Activated T-helper 1 cell treated with Interleukin-2 at 50 U/mL for 16 hours (primary cell): Measurements from ENCODE around the gene NRAP.

Experiments used
- DNase-seq: peaks from one replicate; pipeline ENCODE4 v3.0.0-alpha.2; 2020; ENCODE audit warnings: low read depth

Gene NRAP

GRCh38 chr10:113663908-113664307 lies at the start of gene NRAP:
Gene NRAP, minus strand, starts transcription at chr10:113664041. Its CDS starts 159 bp downstream, at chr10:113663882.
- DNase-seq: no peak

DNA sequence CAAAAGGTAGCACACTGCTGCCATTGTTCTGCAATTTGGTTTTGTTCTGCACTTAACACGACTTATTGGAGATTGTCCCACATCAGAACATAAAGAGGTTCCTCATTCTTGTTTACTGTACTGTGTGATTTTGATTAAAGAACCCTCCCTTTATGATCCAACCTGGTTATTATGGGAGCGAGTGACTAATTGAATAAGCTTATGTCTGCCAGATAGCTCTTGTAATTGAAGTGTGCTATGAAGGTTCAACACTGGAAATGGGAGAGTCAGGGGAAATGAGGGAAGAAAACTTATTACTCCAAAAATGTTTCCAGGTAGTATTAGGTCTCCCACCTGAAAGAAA lies 49.8 kb upstream of the NRAP start:
- DNase-seq: no peak

DNA sequence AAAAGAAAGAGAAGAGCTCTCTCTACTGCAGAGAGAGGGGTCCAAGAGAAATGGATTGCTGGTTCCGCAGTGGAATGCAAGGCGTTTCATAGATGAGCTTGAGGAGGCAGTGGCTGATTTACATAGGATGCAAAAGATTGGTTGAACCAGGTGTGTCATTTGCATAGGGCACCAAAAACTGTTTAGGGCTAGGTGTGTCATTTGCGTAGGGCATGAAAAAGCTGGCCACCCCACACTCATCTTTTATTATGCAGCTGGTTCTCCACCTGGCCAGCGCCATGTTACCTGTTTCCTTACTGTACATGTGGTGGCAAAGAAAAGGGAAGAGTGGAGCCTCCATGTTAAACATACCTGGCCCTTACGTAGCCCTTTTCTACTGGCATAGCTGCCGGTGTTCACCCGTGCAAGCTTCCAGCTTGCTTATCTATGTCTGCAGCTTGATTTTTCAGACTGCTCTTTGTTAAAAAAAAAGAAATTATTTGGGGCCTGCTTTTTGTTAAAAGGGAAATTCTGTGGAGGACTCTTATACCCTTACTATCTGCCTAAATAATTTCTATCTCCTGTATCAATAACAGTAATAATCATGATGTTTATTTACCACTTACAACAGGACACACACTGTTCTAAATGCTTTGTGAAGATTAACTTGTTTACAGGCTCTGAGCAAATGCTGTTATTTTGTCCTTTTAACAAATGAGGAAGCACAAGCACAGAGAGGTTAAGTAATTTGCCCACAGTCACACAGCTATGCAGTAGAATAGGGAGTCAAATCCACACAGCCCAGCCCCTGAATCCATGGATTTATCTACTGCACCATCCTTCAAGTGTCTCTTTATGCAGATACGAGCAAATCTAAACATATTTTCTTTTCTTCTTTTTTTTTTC lies 49.2 kb upstream of the NRAP start:
- no peak for DNase-seq

DNA sequence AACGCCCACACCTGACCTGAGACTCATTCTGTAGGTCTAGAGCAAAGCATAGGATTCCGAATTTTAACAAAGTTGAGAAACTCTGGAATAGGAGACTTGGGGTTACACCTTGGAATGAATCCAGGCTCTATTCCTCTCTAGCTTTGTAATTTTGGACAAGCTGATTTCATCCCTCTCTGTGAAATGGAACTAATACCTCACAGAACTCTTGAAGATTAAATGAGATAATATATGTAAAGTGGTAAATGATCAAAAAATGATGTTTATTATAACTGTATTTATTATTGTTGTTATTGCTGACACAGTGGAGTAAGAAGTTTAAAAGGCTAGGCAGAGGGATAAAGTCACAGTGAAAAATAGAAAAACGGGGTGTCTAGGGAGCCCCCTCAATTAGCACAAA lies 48.2 kb upstream of the NRAP start:
- no peak for DNase-seq

DNA sequence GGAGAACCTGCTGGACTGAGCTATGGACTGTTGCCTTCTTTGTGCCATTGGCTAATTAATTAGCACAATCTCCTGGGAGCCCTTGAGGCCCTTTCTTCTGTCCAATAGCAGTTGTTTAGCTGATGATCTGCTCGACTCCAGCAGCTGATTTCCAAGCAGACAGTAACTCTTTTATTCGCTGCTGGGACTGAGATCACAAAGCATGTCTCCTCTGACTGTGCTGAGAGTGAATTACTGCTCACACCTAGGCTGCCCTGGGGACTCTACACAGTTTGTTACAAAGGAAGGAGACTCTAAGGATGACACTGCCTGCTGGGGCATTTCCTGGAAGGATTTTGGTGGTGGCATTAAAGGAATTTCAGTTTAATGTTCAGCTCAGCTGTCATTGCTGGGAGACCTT lies 47.3 kb upstream of the NRAP start:
- no peak for DNase-seq

- DNase-seq: no peak
Measured at GRCh38 chr10:113709221-113709838, 45.5 kb upstream of the NRAP start.

- DNase-seq: no peak
Measured at GRCh38 chr10:113708640-113709039, 44.8 kb upstream of the NRAP start.

DNA sequence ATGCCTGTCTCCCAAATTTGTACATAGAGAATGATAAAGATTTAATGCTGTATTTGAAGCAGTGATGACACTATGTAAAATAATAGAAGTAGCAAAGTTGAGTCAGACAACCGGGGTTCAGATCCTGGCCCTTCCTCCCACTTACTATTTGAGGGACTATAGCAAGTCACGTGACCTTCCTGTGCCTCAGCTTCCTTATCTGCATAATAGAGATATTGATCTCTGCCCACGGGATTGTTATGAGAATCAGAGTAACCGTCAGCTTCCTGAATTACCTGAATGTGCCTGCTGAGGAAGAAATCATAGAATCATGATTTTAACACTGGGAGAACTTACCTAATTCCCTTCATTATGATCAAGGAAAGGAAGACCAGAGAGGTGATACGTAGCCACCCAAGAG lies 42.8 kb upstream of the NRAP start:
- DNase-seq: no peak

GRCh38 chr10:113705344-113705652 lies 41.5 kb upstream of the NRAP start:
- DNase-seq: no peak

DNA sequence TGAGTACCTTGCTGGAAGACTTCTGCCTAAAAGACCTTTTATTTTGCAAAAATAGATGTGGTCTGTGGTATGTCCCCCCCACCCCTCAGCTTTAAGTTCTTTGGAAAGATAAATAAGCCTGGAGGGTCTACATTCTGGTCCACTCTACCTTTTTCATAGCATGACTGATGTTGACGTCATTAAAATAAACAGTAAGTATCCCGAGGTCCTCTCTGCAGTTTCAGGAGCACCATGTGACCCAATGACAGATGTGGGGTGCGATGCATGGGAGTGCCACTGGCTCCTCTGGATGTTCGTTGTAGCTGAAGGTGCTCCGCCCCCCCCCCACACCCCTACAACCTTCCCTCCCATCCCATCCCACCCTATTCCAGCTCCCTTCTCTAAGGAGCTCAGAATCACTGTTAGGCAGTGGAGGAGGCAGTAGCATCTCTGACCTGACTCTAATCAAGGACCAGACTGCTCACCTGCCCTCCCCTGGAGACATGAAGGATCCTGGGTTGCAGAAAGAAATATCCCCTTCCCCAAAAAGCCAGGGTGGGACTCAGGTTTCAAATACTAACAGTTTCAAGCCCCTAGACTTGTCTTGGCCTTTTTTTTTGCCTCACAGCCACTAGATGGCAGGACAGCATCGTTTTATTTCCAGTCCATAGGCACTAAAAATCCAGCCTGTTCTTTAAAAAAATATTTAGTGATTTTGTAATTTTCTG lies 40.9 kb upstream of the NRAP start:
- DNase-seq: no peak

GRCh38 chr10:113697595-113697994 lies 33.8 kb upstream of the NRAP start:
- no peak for DNase-seq

- no peak for DNase-seq
Measured at GRCh38 chr10:113695691-113696090, 31.9 kb upstream of the NRAP start.

DNA sequence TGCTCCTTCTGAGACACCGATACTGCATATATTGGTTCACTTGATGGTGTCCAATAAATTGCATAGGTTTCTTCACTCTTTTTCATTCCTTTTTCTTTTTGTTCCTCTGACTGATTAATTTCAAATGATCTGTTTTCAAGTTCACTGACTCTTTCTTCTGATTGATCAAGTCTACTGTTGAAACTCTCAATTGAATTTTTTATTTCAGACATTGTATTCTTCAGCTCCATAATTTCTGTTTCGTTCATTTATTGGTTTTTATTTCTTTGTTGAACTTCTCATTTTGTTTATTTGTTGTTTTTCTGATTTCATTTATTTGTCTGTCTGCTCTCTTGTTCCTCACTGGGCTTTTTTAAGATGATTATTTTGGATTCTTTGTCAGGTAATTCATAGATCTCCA lies 29.5 kb upstream of the NRAP start:
- no peak for DNase-seq

DNA sequence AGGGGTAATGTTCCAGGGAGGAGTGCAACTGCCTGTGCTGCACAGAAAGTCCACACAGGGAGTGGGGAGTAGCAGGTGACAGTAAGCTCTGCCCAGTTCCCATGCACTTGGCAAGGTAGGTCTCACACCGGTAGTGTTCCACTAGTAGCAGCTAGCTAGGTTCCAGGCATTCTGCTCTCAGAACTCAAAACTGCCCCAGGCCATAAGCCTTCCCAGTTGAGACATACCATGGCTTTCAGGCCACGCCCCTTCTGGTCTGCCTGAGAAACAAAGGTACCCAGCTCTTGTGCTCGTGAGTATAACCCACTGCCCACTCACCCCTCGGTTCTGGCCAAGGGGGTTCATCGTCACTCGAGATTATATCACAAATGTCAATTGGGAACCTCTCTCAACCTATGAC lies 28.4 kb upstream of the NRAP start:
- DNase-seq: no peak

- no peak for DNase-seq
Measured at GRCh38 chr10:113691381-113691780, 27.5 kb upstream of the NRAP start.

- no peak for DNase-seq
Measured at GRCh38 chr10:113690749-113691148, 26.9 kb upstream of the NRAP start.

DNA sequence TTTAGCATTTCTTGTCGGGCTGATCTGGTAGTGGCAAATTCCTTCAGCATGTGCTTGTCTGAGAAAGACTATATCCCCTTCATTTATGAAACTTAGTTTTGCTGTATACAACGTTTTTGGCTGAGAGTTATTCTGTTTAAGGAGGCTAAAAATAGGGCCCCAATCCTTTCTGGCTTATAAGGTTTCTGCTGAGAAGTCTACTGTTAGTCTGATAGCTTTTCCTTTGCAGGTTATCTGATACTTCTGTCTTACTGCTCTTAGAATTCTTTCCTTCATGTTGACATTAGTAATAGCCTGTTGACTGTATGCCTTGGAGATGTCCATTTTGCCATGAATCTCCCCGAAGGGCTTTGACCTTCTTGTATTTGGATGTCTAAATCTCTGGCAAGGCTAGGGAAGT lies 25.7 kb upstream of the NRAP start:
- no peak for DNase-seq

DNA sequence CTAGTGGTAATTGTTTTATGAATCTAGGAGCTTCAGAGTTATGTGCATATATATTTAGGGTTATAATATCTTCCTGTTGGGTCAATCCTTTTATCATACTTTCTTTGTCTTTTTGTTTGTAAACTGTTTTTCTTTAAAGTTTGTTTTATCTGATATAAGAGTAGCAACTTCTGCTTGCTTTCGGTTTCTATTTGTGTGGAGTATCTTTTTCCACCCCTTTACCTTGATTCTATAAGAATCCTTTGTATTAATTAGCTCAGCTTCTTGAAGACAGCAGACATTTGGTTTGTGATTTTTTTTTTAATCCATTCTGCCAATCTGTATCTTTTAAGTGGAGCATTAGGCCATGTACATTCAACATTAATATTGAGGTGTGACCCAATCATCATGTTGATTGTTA lies 25.2 kb upstream of the NRAP start:
- no peak for DNase-seq

DNA sequence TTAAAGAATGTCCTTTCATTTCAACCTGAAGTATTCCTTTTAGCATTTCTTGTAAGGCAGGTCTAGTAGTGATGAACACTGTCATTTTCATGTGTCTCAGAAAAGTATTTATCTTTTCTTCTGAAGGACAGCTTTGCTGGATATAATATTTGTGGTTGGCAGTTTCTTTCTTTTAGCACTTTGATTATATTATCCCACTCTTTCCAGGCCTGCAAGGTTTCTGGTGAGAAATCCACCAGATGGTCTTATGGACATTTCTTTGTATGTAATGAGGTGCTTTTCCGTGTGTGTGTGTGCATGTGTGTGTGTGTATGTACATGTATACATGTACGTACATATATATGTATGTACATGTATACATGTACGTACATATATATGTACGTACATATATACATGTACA lies 23.2 kb upstream of the NRAP start:
- DNase-seq: no peak

DNA sequence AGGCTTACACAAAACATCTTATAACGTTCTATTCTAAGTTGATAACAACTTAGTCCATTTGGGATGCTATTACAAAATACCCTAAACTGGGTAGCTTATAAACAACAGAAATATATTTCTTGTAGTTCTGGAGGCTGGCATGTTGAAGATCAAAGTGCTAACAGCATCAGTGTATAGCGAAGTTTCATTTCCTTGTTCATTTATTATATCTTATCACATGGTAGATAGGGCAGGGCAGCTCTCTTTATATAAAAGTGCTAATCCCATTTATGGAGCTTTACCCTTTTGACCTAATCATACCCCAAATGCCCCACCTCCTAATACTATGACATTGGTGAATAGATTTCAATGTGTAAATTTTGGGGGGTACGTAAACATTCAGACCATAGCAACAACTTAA lies 22.2 kb upstream of the NRAP start:
- DNase-seq: no peak

GRCh38 chr10:113683300-113683699 lies 19.5 kb upstream of the NRAP start:
- DNase-seq: no peak

DNA sequence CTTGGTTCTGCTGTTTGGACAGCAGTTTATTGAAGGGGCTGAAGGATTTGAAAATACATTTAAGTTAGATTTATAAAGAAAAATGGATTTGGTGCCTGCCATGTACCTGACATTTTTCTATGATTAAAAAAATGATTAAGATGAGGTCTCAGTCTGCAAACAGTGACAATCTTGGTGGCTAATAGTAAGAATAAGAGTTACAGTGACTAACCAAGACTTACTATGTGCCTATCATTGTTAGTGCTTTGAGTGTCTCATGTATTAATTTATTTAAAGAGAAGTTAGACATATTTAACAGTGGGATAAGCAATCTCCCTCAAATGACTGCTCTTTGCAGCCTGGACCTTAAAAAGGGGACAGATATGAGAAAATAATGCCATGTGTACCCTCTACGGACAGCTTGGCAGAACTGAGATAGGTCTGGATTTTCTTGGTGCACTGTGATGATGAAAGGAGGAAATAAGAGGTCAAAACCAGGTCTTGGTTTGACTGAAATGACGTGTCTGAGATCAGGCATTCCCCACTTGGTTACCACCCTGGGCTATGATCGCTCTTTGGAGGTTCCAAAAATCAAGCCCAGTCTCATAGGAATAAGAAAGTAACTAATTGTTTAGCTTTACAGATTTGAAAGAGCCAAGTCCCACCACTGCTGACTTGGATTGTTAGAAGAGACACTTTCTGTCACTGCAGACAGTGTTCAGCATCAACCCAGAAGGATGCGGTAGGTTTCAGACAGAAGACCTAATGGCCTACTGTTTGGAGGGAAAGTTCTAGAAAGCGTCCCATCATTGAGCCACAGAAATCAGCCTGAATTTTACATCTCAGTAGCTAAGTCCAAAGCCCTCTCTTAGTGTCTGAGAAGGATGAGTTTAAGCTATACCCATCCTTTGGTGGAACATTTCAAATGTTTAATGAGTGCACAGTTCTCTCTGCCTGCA lies 18.0 kb upstream of the NRAP start:
- no peak for DNase-seq
